Stomach (tissue), 4 donors: ENCODE results near the gene PLEKHA5.

Experiments
- CTCF ChIP-seq, 7 experiments: fragments of 450-650 bp in 4 of 7; fragments of 200-600 bp in 3 of 7; sonication (generic) in 3 of 7; IDR thresholded peaks; one replicate each; pipeline ENCODE4 v1.5.1; 2016 to 2019; ENCODE audit warnings: antibody characterized with exemption in 7 of 7, control low read depth in 2 of 7, mild to moderate bottlenecking in 1 of 7
- POLR2AphosphoS5 ChIP-seq, 3 donors: sonication (generic); formaldehyde crosslinking; IDR thresholded peaks; one replicate each; pipeline ENCODE4 v1.6.1; 2016; ENCODE audit warnings: antibody characterized with exemption in 3 of 3

GRCh38 chr12:19191089-19191488 is 61.6 kb downstream of the PLEKHA5 start:
- no peak for TF ChIP-seq CTCF (IDR thresholded peaks at IDR 0.05)
- no peak for TF ChIP-seq POLR2AphosphoS5 (IDR thresholded peaks at IDR 0.05)
